Measurements from ENCODE around the gene ABRACL. TPM values are rescaled to one million over a fixed set of nuclear protein-coding genes. Genes with fewer than 3 reads are reported as not detected.

Gene ABRACL
- total RNA-seq, 1 donor from 2014 or later: 66.9 TPM

- no peak for TF ChIP-seq CTCF (conservative IDR thresholded peaks at IDR 0.05)
- Mint-ChIP-seq H3K4me1 (no peaks in the 10 kb centered on the region), H3K9me3 (no peaks in the 10 kb centered on the region), H3K27ac (ENCODE audit: unreplicated experiment) (no peak overlapping the region), H3K4me3 (no peak overlapping the region), H3K27me3 (ENCODE audit: low read depth) (no peaks in the 10 kb centered on the region), H3K36me3 (ENCODE audit: low read depth) (no peaks in the 10 kb centered on the region)
- no peak for DNase-seq (ENCODE audit: low read depth, low spot score)
Observed at GRCh38 chr6:139053382-139053781, 24.8 kb downstream of the ABRACL start.

GRCh38 chr6:139054001-139054400 is 25.5 kb downstream of the ABRACL start:
- Mint-ChIP-seq H3K4me3 (no peak overlapping the region), H3K36me3 (ENCODE audit: low read depth) (no peaks in the 10 kb centered on the region), H3K4me1 (no peaks in the 10 kb centered on the region), H3K9me3 (no peaks in the 10 kb centered on the region), H3K27ac (ENCODE audit: unreplicated experiment) (no peak overlapping the region), H3K27me3 (ENCODE audit: low read depth) (no peaks in the 10 kb centered on the region)
- DNase-seq (ENCODE audit: low read depth, low spot score): no peak
- no peak for TF ChIP-seq CTCF (conservative IDR thresholded peaks at IDR 0.05)

- TF ChIP-seq CTCF (conservative IDR thresholded peaks at IDR 0.05): no peak
- no peak overlapping the region for H3K4me3 Mint-ChIP-seq
- H3K27ac Mint-ChIP-seq (ENCODE audit: unreplicated experiment): no peak overlapping the region
- H3K36me3 Mint-ChIP-seq (ENCODE audit: low read depth): no peaks in the 10 kb centered on the region
- H3K27me3 Mint-ChIP-seq (ENCODE audit: low read depth): no peaks in the 10 kb centered on the region
- no peak for DNase-seq (ENCODE audit: low read depth, low spot score)
- no peaks in the 10 kb centered on the region for H3K4me1 Mint-ChIP-seq
- no peaks in the 10 kb centered on the region for H3K9me3 Mint-ChIP-seq
Observed at GRCh38 chr6:139055709-139056108, 27.2 kb downstream of the ABRACL start.

- TF ChIP-seq CTCF (conservative IDR thresholded peaks at IDR 0.05): no peak
- Mint-ChIP-seq H3K4me1 (no peaks in the 10 kb centered on the region), H3K27ac (ENCODE audit: unreplicated experiment) (no peak overlapping the region), H3K27me3 (ENCODE audit: low read depth) (no peaks in the 10 kb centered on the region), H3K9me3 (no peaks in the 10 kb centered on the region), H3K36me3 (ENCODE audit: low read depth) (no peaks in the 10 kb centered on the region), H3K4me3 (no peak overlapping the region)
- no peak for DNase-seq (ENCODE audit: low read depth, low spot score)
Observed at GRCh38 chr6:139058029-139058428, 29.5 kb downstream of the ABRACL start.

GRCh38 chr6:139060332-139060731 is 31.8 kb downstream of the ABRACL start:
- no peak for DNase-seq (ENCODE audit: low read depth, low spot score)

More at GRCh38 chr6:139060332-139060731, 31.8 kb downstream of the ABRACL start:
- no peaks in the 10 kb centered on the region for H3K4me1 Mint-ChIP-seq
- H3K27me3 Mint-ChIP-seq (ENCODE audit: low read depth): no peaks in the 10 kb centered on the region
- no peaks in the 10 kb centered on the region for H3K36me3 Mint-ChIP-seq (ENCODE audit: low read depth)
- H3K9me3 Mint-ChIP-seq: no peaks in the 10 kb centered on the region
- no peak for TF ChIP-seq CTCF (conservative IDR thresholded peaks at IDR 0.05)
- H3K27ac Mint-ChIP-seq (ENCODE audit: unreplicated experiment): no peak overlapping the region
- no peak overlapping the region for H3K4me3 Mint-ChIP-seq
